Measurements from ENCODE around the gene WNT9A. TPM values are rescaled to one million over a fixed set of nuclear protein-coding genes. Genes with fewer than 3 reads are reported as not detected.

The WNT9A gene
- total and polyA plus RNA-seq, 9 of the 15 experiments (the other 6 are each of a cell fraction or from before 2014, with no cell fraction given), result 0.04 to 0.17 (median 0.10) TPM; not detected in 4

DNA sequence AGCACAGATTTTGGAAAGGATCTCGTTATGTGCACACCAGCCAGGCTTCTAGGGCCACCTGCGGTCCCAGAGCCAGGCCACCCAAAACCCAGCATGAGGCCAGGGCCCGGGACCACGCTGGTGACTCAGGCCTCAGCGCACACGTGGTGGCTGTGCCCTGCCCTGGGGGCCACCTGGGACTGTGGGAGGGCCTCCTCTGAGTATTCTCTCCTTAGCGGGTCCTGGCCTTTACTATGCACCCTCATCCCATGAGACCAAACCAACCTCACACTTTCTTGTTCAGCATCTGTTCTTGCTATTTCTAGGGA lies 9.9 kb downstream of the WNT9A start:
- ChIA-PET CTCF (ENCODE audit: low intra/inter-chr PET ratio) (no interaction called here), POLR2A (no interaction called here)
- H2AFZ ChIP-seq (ENCODE audit: low read depth, low read length), result no peak overlapping the region
- in situ Hi-C loops (cut with MboI), result loop anchor here (10.0 kb wide), 1 partner anchor 173 kb away; no protein-coding TSS in a partner anchor
- no peak overlapping the region for H3K4me2 ChIP-seq (ENCODE audit: insufficient read depth, low read length)
- H3K4me1 ChIP-seq (replicated peaks in 1 of 2; ENCODE audit: control insufficient read depth in 2 of 2, insufficient read depth in 2 of 2, low read length in 2 of 2), result peaks cover 0 to 34% of the 10 kb centered on the region in 2 experiments; a peak in 1 of 5 replicates
- intact Hi-C loops (cut with micrococcal nuclease), result no loop called here
- ATAC-seq (no peak), DNase-seq (ENCODE audit: extremely low read depth in 1 of 4, low spot score in 3 of 4) (no peak), FAIRE-seq (no peak)
- TF ChIP-seq ILF3 (IDR thresholded peaks at IDR 0.05; ENCODE audit: borderline replicate concordance) (no peak), ATF4 (CRISPR knock-in tag; IDR thresholded peaks at IDR 0.05) (no peak), NCOR1 (IDR thresholded peaks at IDR 0.05) (no peak), KLF13 (tag; IDR thresholded peaks at IDR 0.05; ENCODE audit: borderline replicate concordance, low read depth) (no peak), ZNF551 (CRISPR knock-in tag; IDR thresholded peaks at IDR 0.05) (no peak), HBP1 (CRISPR knock-in tag; IDR thresholded peaks at IDR 0.05) (no peak), GTF2F1 (IDR thresholded peaks at IDR 0.05; ENCODE audit: low read depth, low read length) (no peak), TARDBP (IDR thresholded peaks at IDR 0.05) (no peak), KAT7 (CRISPR knock-in tag; IDR thresholded peaks at IDR 0.05; ENCODE audit: borderline replicate concordance) (no peak), CHCHD3 (CRISPR knock-in tag; IDR thresholded peaks at IDR 0.05) (no peak), KLF1 (tag; IDR thresholded peaks at IDR 0.05) (no peak), NEUROD1 (IDR thresholded peaks at IDR 0.05; ENCODE audit: borderline replicate concordance, low read depth, low read length, partially characterized antibody) (no peak), ZBTB7A (IDR thresholded peaks at IDR 0.05; ENCODE audit: borderline replicate concordance, control insufficient read depth, low read depth, low read length) (no peak), NRF1 (conservative IDR thresholded peaks at IDR 0.05 in 1 of 2, IDR thresholded peaks at IDR 0.05 in 1 of 2) (no peak), ZC3H11A (IDR thresholded peaks at IDR 0.05; ENCODE audit: low read depth, low read length) (no peak), PHF20 (IDR thresholded peaks at IDR 0.05; ENCODE audit: partially characterized antibody) (no peak), SMARCE1 (IDR thresholded peaks at IDR 0.05) (no peak), ZNF512 (tag; IDR thresholded peaks at IDR 0.05) (no peak)
- TF ChIP-seq, protein P1, sequence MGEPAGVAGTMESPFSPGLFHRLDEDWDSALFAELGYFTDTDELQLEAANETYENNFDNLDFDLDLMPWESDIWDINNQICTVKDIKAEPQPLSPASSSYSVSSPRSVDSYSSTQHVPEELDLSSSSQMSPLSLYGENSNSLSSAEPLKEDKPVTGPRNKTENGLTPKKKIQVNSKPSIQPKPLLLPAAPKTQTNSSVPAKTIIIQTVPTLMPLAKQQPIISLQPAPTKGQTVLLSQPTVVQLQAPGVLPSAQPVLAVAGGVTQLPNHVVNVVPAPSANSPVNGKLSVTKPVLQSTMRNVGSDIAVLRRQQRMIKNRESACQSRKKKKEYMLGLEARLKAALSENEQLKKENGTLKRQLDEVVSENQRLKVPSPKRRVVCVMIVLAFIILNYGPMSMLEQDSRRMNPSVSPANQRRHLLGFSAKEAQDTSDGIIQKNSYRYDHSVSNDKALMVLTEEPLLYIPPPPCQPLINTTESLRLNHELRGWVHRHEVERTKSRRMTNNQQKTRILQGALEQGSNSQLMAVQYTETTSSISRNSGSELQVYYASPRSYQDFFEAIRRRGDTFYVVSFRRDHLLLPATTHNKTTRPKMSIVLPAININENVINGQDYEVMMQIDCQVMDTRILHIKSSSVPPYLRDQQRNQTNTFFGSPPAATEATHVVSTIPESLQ (CRISPR knock-in tag; IDR thresholded peaks at IDR 0.05), result no peak
- no peak overlapping the region for H3K4me3 ChIP-seq
- H3K79me2 ChIP-seq (ENCODE audit: control insufficient read depth, insufficient read depth, low read length), result no peaks in the 10 kb centered on the region
- no peak overlapping the region for H3K27ac ChIP-seq (ENCODE audit: extremely low read depth, low read depth, low read length)
- no TSS peak for BruUV-seq (replicated peaks)
- H3K36me3 ChIP-seq (ENCODE audit: control insufficient read depth, insufficient read depth, low read length), result no peaks in the 10 kb centered on the region
- H3K27me3 ChIP-seq (ENCODE audit: control insufficient read depth in 2 of 2, insufficient read depth in 2 of 2, low read length in 2 of 2), result peaks cover 50 to 86% of the 10 kb centered on the region in 2 experiments; a peak in 4 of 5 replicates
- H3K9me3 ChIP-seq (replicated peaks; ENCODE audit: control insufficient read depth, insufficient read depth, low read depth, low read length), result no peaks in the 10 kb centered on the region; the same call in 1 of the 2 replicates
- no peaks in the 10 kb centered on the region; the same call in 1 of the 2 replicates for H4K20me1 ChIP-seq (replicated peaks; ENCODE audit: control insufficient read depth, insufficient read depth, low read length)
- 0 out of 4 replicates have a peak overlapping the region, but pooled peaks of 1 of the 2 experiments have one; percentile 4 for H3K9ac ChIP-seq (ENCODE audit: insufficient read depth in 1 of 2, low read depth in 2 of 2, low read length in 2 of 2)
- 6% methylated on average over 7 of the region's 7 CpGs for WGBS (ENCODE audit: insufficient coverage, low coverage, missing lambda C conversion rate)
- H3K9me1 ChIP-seq (ENCODE audit: control insufficient read depth, insufficient read depth, low read length), result no peaks in the 10 kb centered on the region
